Activated naive CD8-positive, alpha-beta T cell treated with anti-CD3 and anti-CD28 coated beads, Interleukin-2, amount 10 ng/mL, durations not matched to agents 7 days and 5 days (primary cell): ENCODE data around the gene MOG. TPM values are rescaled to one million over a fixed set of nuclear protein-coding genes. Genes with fewer than 3 reads are reported as not detected.

ENCODE experiments used
- ATAC-seq: fragments of 150-1000 bp; cut with Tn5 transposase; one replicate; pipeline ENCODE4 v1.10.0; 2021; ENCODE audit warnings: low read depth, moderate library complexity
- POLR2A ChIA-PET: fragments of 350-600 bp; sonication (Branson Sonifier 250); formaldehyde crosslinking; loops from one replicate; lab custom pipeline; 2021; ENCODE audit warnings: antibody characterized with exemption; lab: Charles Lee
- DNase-seq: peaks from one replicate; pipeline ENCODE4 v3.0.0; 2021
- H3K27ac Mint-ChIP-seq: one replicate; pipeline ENCODE4 v1.8.0; 2022; ENCODE audit warnings: mild to moderate bottlenecking, mixed read lengths
- H3K27me3 Mint-ChIP-seq: one replicate; pipeline ENCODE4 v1.8.0; 2022; ENCODE audit warnings: mild to moderate bottlenecking, moderate library complexity, mixed read lengths
- H3K36me3 Mint-ChIP-seq: one replicate; pipeline ENCODE4 v1.8.0; 2021; ENCODE audit warnings: mild to moderate bottlenecking, mixed read lengths
- H3K4me1 Mint-ChIP-seq: one replicate; pipeline ENCODE4 v1.8.0; 2021; ENCODE audit warnings: mixed read lengths
- H3K4me3 Mint-ChIP-seq: one replicate; pipeline ENCODE4 v1.8.0; 2022; ENCODE audit warnings: mild to moderate bottlenecking, moderate library complexity, mixed read lengths
- H3K9me3 Mint-ChIP-seq: one replicate; pipeline ENCODE4 v1.8.0; 2021; ENCODE audit warnings: mixed read lengths
- total RNA-seq, 2 experiments: library from RNA; stranded (reverse); gene quantifications; one replicate each; pipeline ENCODE4 v1.2.3, GENCODE V29; 2021

The MOG gene
- total RNA-seq, 2 experiments from 2014 or later, result not detected

DNA sequence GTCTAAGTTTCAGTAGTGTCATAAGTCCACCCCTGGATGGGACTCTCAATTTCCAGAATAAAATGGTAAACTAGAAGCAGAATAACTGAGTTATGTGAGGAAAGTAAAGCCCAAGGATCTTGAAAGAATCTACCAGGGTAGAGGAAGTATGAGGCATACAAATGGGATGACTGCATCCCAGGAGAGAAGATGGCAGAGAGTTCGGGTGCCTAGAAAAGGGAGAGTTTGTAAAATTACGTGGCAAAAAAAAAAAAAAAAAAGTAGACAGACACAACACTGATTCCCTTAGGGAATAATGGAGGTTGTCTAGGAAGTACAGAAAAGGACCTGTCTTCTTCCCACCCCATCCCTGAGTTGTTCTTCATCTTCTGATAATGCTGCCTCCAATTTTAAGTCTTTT, 27.3 kb upstream of the MOG start:
- POLR2A ChIA-PET, result interaction anchor here (1.1 kb wide), 1 partner anchor 10 kb away, joined by 3 read pairs; no protein-coding TSS in a partner anchor
- Mint-ChIP-seq H3K36me3 (peaks cover 3% of the 10 kb centered on the region), H3K9me3 (no peaks in the 10 kb centered on the region), H3K4me3 (peak overlapping the region; percentile 96), H3K27ac (no peak overlapping the region), H3K27me3 (peaks cover 55% of the 10 kb centered on the region), H3K4me1 (peaks cover 30% of the 10 kb centered on the region)
- DNase-seq, result no peak
- ATAC-seq, result no peak

- no peak overlapping the region for H3K4me3 Mint-ChIP-seq
- DNase-seq (no peak), ATAC-seq (no peak)
- peaks cover 57% of the 10 kb centered on the region for H3K27me3 Mint-ChIP-seq
- H3K36me3 Mint-ChIP-seq, result peaks cover 3% of the 10 kb centered on the region
- POLR2A ChIA-PET, result interaction anchor here (1.1 kb wide), 1 partner anchor 9 kb away, joined by 3 read pairs; no protein-coding TSS in a partner anchor
- H3K9me3 Mint-ChIP-seq, result no peaks in the 10 kb centered on the region
- no peak overlapping the region for H3K27ac Mint-ChIP-seq
- H3K4me1 Mint-ChIP-seq, result peaks cover 30% of the 10 kb centered on the region
Measured at GRCh38 chr6:29630315-29630714, 26.6 kb upstream of the MOG start.

- Mint-ChIP-seq H3K36me3 (peaks cover 3% of the 10 kb centered on the region), H3K27me3 (peaks cover 53% of the 10 kb centered on the region), H3K4me3 (peak overlapping the region; percentile 85), H3K4me1 (peaks cover 30% of the 10 kb centered on the region), H3K9me3 (no peaks in the 10 kb centered on the region), H3K27ac (peak overlapping the region; percentile 5)
- POLR2A ChIA-PET, result no interaction called here
- ATAC-seq (no peak), DNase-seq (no peak)
Measured at GRCh38 chr6:29631209-29631810, 25.6 kb upstream of the MOG start.

- peak; percentile 48 for ATAC-seq
- POLR2A ChIA-PET, result no interaction called here
- peak overlapping the region; percentile 85 for H3K4me3 Mint-ChIP-seq
- peak; percentile 62 for DNase-seq
- no peaks in the 10 kb centered on the region for H3K9me3 Mint-ChIP-seq
- H3K4me1 Mint-ChIP-seq, result peaks cover 30% of the 10 kb centered on the region
- H3K27me3 Mint-ChIP-seq, result peaks cover 46% of the 10 kb centered on the region
- H3K27ac Mint-ChIP-seq, result peak overlapping the region; percentile 31
- peaks cover 3% of the 10 kb centered on the region for H3K36me3 Mint-ChIP-seq
Measured at GRCh38 chr6:29631860-29632731, 24.8 kb upstream of the MOG start.

GRCh38 chr6:29632789-29633533, 23.9 kb upstream of the MOG start, which contains the start of gene GABBR1:
Gene GABBR1, minus strand, starts transcription at chr6:29633183. Its CDS starts 798 bp downstream, at chr6:29632385.
- peaks cover 3% of the 10 kb centered on the region for H3K36me3 Mint-ChIP-seq
- no peaks in the 10 kb centered on the region for H3K9me3 Mint-ChIP-seq
- H3K27me3 Mint-ChIP-seq, result peaks cover 45% of the 10 kb centered on the region
- peak; percentile 78 for DNase-seq
- H3K4me3 Mint-ChIP-seq, result peak within 1 kb of the TSS; percentile 85
- peaks cover 30% of the 10 kb centered on the region for H3K4me1 Mint-ChIP-seq
- ATAC-seq, result peak; percentile 74
- POLR2A ChIA-PET, result interaction anchor here (0.9 kb wide), 1 partner anchor 17 kb away, joined by 3 read pairs; no protein-coding TSS in a partner anchor
- peak within 1 kb of the TSS; percentile 31 for H3K27ac Mint-ChIP-seq

GRCh38 chr6:29633534-29633905, 23.4 kb upstream of the MOG start:
- Mint-ChIP-seq H3K27me3 (peaks cover 41% of the 10 kb centered on the region), H3K4me3 (peak overlapping the region; percentile 63), H3K9me3 (no peaks in the 10 kb centered on the region), H3K4me1 (peaks cover 28% of the 10 kb centered on the region), H3K36me3 (peaks cover 3% of the 10 kb centered on the region), H3K27ac (no peak overlapping the region)
- ATAC-seq (no peak), DNase-seq (no peak)
- POLR2A ChIA-PET, result interaction anchor here (0.9 kb wide), 1 partner anchor 16 kb away, joined by 3 read pairs; no protein-coding TSS in a partner anchor

DNA sequence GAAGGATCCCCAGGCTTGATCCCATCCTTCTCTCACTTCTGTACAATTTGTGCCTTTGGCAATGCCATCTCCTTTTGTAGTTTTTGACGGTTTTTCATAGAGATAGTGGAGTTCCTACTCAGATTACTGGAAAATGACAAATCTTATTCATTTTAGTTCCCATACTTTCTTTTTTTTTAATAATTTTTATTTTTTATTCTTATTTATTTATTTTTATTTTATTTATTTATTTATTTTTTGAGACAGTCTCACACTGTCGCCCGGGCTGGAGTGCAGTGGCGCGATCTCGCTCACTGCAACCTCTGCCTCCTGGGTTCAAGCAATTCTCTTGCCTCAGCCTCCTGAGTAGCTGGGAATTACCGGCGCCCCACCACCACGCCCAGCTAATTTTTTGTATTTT, 19.6 kb upstream of the MOG start:
- Mint-ChIP-seq H3K9me3 (no peaks in the 10 kb centered on the region), H3K4me1 (peaks cover 9% of the 10 kb centered on the region), H3K27me3 (peaks cover 15% of the 10 kb centered on the region), H3K4me3 (no peak overlapping the region), H3K27ac (no peak overlapping the region), H3K36me3 (no peaks in the 10 kb centered on the region)
- POLR2A ChIA-PET, result no interaction called here
- ATAC-seq (no peak), DNase-seq (no peak)

DNA sequence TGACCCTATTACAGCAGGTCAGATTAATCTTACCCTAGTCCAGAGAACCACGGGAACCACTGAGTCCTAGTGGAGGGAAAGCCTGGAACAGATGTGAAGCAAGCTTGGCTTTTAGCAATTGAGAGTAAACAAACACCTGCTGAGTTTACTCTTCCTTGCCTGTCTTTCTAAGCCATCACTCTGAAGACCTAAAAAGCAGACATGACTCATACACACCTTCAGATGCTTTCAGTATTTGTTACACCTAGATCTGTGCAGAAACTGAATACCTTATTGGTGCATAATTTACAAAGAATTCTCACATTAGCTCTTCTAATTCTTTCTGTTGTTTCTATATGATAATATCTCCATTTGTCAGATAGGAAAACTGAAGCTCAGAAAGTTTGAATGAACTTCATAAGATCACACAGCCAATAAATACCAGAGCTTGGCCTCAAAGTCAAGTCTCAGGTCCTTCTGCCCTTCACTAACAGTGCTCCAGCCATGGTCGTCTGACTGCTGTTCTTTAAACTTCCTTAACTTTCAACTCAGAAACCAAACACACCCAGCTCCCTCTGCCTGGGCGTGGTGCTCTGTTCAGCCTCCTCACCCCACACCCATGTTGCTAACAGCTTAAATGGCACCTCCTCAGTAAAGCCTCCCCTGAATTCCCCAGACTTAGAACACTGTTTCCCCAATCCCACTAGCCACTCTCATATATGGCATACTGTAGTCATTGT, 15.3 kb upstream of the MOG start:
- Mint-ChIP-seq H3K4me3 (peak overlapping the region; percentile 54), H3K27me3 (no peaks in the 10 kb centered on the region), H3K27ac (peak overlapping the region; percentile 74), H3K36me3 (no peaks in the 10 kb centered on the region), H3K9me3 (no peaks in the 10 kb centered on the region), H3K4me1 (peaks cover 5% of the 10 kb centered on the region)
- ATAC-seq (peak; percentile 73), DNase-seq (no peak)
- POLR2A ChIA-PET, result no interaction called here

GRCh38 chr6:29647927-29648642, 8.8 kb upstream of the MOG start:
- H3K9me3 Mint-ChIP-seq, result no peaks in the 10 kb centered on the region
- DNase-seq (no peak), ATAC-seq (no peak)
- H3K4me3 Mint-ChIP-seq, result no peak overlapping the region
- no peaks in the 10 kb centered on the region for H3K36me3 Mint-ChIP-seq
- peaks cover 8% of the 10 kb centered on the region for H3K4me1 Mint-ChIP-seq
- no peak overlapping the region for H3K27ac Mint-ChIP-seq
- H3K27me3 Mint-ChIP-seq, result no peaks in the 10 kb centered on the region
- POLR2A ChIA-PET, result no interaction called here

- no peaks in the 10 kb centered on the region for H3K36me3 Mint-ChIP-seq
- POLR2A ChIA-PET, result interaction anchor here (0.6 to 1.4 kb wide), 7 partner anchors 14 to 784 kb away, joined by 3 to 8 read pairs (median 3); partner anchors contain the start of gene GABBR1
- H3K27ac Mint-ChIP-seq, result peak overlapping the region; percentile 99
- H3K4me1 Mint-ChIP-seq, result peaks cover 8% of the 10 kb centered on the region
- peak overlapping the region; percentile 95 for H3K4me3 Mint-ChIP-seq
- peak; percentile 98 for ATAC-seq
- DNase-seq, result peak; percentile 91
- peaks cover 3% of the 10 kb centered on the region for H3K27me3 Mint-ChIP-seq
- no peaks in the 10 kb centered on the region for H3K9me3 Mint-ChIP-seq
Measured at GRCh38 chr6:29649701-29650673, 6.9 kb upstream of the MOG start.

DNA sequence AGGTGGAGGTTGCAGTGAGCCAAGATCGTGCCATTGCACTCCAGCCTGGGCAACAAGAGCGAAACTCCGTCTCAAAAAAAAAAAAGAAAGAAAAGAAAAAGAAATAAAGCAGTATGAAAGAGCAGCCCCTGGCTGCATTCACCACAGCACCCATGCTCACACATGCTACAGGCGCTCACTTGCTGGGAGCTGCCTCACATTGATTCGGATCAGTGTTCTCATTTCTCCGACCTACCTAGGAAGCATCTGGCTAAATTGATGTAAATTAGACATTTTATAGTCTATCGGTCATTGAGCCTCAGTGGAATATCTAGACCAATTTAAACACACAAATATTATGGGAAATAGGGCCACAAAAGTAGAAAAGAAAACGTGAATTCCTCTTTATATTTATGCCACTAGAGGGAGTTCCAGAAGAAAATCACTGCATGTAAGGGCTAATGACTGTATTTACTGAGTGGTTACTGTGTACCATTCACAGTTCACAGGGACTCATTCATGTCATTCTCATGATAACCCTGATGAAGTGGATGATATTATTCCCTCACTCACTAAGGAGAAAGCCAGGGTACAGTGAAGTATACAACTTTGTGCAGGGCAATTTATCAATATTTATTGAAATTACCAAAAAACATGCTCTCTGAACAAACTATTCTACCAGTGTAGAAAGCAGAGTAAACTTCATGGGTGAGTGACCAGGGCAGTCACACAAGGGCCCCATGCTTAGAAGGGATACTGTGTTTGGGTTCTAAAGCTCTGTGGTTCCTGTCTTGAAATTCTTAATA, 5.3 kb upstream of the MOG start:
- H3K27ac Mint-ChIP-seq, result no peak overlapping the region
- no peaks in the 10 kb centered on the region for H3K36me3 Mint-ChIP-seq
- no peaks in the 10 kb centered on the region for H3K9me3 Mint-ChIP-seq
- ATAC-seq, result no peak
- POLR2A ChIA-PET, result interaction anchor here (0.6 to 0.8 kb wide), 3 partner anchors 16 to 572 kb away, joined by 3 to 4 read pairs (median 3); no protein-coding TSS in a partner anchor
- peaks cover 8% of the 10 kb centered on the region for H3K27me3 Mint-ChIP-seq
- no peak for DNase-seq
- no peak overlapping the region for H3K4me3 Mint-ChIP-seq
- peaks cover 8% of the 10 kb centered on the region for H3K4me1 Mint-ChIP-seq
